HFF-Myc (cell line): ENCODE data around the gene JAK1.

Source experiments
- DNase-seq: peaks from one replicate; pipeline ENCODE4 v3.0.0-alpha.2; 2011; ENCODE audit warnings: low read depth; ENCODE audit errors: extremely low read depth
- H3K4me3 ChIP-seq: replicated peaks from 2 replicates; pipeline ENCODE4 v1.5.1; 2011; ENCODE audit warnings: low read depth, mild to moderate bottlenecking, control low read depth, low read length
- CTCF ChIP-seq: IDR thresholded peaks from 2 replicates; pipeline ENCODE4 v1.5.1; 2012; ENCODE audit warnings: mild to moderate bottlenecking, low read depth, low read length, control low read depth; ENCODE audit errors: missing control alignments

Gene JAK1

GRCh38 chr1:64838486-64838885, 127.9 kb downstream of the JAK1 start:
- no peak for TF ChIP-seq CTCF
- no peak overlapping the region for H3K4me3 ChIP-seq
- DNase-seq: no peak

- no peak for TF ChIP-seq CTCF
- H3K4me3 ChIP-seq: no peak overlapping the region
- DNase-seq: no peak
These were observed 129.5 kb downstream of the JAK1 start for GRCh38 chr1:64836802-64837201.

- H3K4me3 ChIP-seq: no peak overlapping the region
- TF ChIP-seq CTCF: no peak
- no peak for DNase-seq
These were observed 131.6 kb downstream of the JAK1 start for GRCh38 chr1:64834734-64835133.

GRCh38 chr1:64830030-64830651, 136.2 kb downstream of the JAK1 start:
- no peak overlapping the region for H3K4me3 ChIP-seq
- no peak for DNase-seq
- TF ChIP-seq CTCF: no peak

- TF ChIP-seq CTCF: no peak
- H3K4me3 ChIP-seq: no peak overlapping the region
- DNase-seq: no peak
These were observed 136.8 kb downstream of the JAK1 start for GRCh38 chr1:64829411-64830029.

GRCh38 chr1:64828829-64829228, 137.5 kb downstream of the JAK1 start:
- no peak for DNase-seq
- no peak for TF ChIP-seq CTCF
- H3K4me3 ChIP-seq: no peak overlapping the region
